HEK293T (cell line): Measurements from ENCODE around the gene RPL39.

Source experiments
- ARNT ChIP-seq: fragments of 450-650 bp; IDR thresholded peaks from 2 replicates; pipeline ENCODE4 v1.6.1; 2017; ENCODE audit warnings: mild to moderate bottlenecking
- BHLHE40 ChIP-seq: fragments of 450-650 bp; IDR thresholded peaks from 2 replicates; pipeline ENCODE4 v1.6.1; 2016; ENCODE audit warnings: mild to moderate bottlenecking, moderate library complexity, borderline replicate concordance
- CTBP1 ChIP-seq: fragments of 450-650 bp; IDR thresholded peaks from 2 replicates; pipeline ENCODE4 v1.6.1; 2016; ENCODE audit warnings: borderline replicate concordance
- FOXA1 ChIP-seq: fragments of 450-650 bp; IDR thresholded peaks from 2 replicates; pipeline ENCODE4 v1.6.1; 2016; ENCODE audit warnings: mild to moderate bottlenecking
- FOXM1 ChIP-seq: fragments of 450-650 bp; IDR thresholded peaks from 2 replicates; pipeline ENCODE4 v1.6.1; 2017; ENCODE audit warnings: mild to moderate bottlenecking, borderline replicate concordance
- L3MBTL2 ChIP-seq: fragments of 450-650 bp; conservative IDR thresholded peaks from 2 replicates; pipeline ENCODE4 v1.6.1; 2016; ENCODE audit warnings: mild to moderate bottlenecking
- LEF1 ChIP-seq: fragments of 450-650 bp; IDR thresholded peaks from 2 replicates; pipeline ENCODE4 v1.6.1; 2017; ENCODE audit warnings: mild to moderate bottlenecking, borderline replicate concordance
- NFRKB ChIP-seq: fragments of 450-650 bp; IDR thresholded peaks from 2 replicates; pipeline ENCODE4 v1.6.1; 2016; ENCODE audit warnings: mild to moderate bottlenecking, moderate library complexity
- PKNOX1 ChIP-seq: fragments of 450-650 bp; IDR thresholded peaks from 2 replicates; pipeline ENCODE4 v1.6.1; 2016
- SP1 ChIP-seq: fragments of 450-650 bp; IDR thresholded peaks from 2 replicates; pipeline ENCODE4 v1.6.1; 2017
- SUZ12 ChIP-seq: fragments of 450-650 bp; IDR thresholded peaks from 2 replicates; pipeline ENCODE4 v1.6.1; 2016; ENCODE audit warnings: mild to moderate bottlenecking
- TARDBP ChIP-seq: fragments of 450-650 bp; IDR thresholded peaks from 2 replicates; pipeline ENCODE4 v1.6.1; 2016
- ZNF384 ChIP-seq: fragments of 450-650 bp; IDR thresholded peaks from 2 replicates; pipeline ENCODE4 v1.6.1; 2016

GRCh38 chrX:119755981-119756533, 35.4 kb downstream of the RPL39 start:
- TF ChIP-seq L3MBTL2: no peak
- TF ChIP-seq SUZ12: no peak
- TF ChIP-seq BHLHE40: no peak
- TF ChIP-seq SP1: no peak
- TF ChIP-seq TARDBP: no peak
- TF ChIP-seq FOXA1: no peak
- no peak for TF ChIP-seq CTBP1
- no peak for TF ChIP-seq PKNOX1
- TF ChIP-seq ARNT: no peak
- TF ChIP-seq FOXM1: no peak
- TF ChIP-seq NFRKB: no peak
- TF ChIP-seq LEF1: no peak
- no peak for TF ChIP-seq ZNF384
